ENCODE measurements around the gene FAM186B.

- peak; percentile 42 for TF ChIP-seq CTCF (IDR thresholded peaks at IDR 0.05; ENCODE audit: low read depth, low read length)
- TF ChIP-seq EZH2phosphoT487 (IDR thresholded peaks at IDR 0.05; ENCODE audit: low read depth), result no peak
Observed at GRCh38 chr12:49626169-49626835, 20.9 kb upstream of the FAM186B start.
